Muscle of leg (tissue), 11 donors: Measurements from ENCODE around the gene USP15. TPM values are rescaled to one million over a fixed set of nuclear protein-coding genes. Genes with fewer than 3 reads are reported as not detected.
"Not testable (repeated sequence)": the region's sequence is repeated elsewhere in the genome, so short reads cannot be mapped to it uniquely, and the experiment has no call there.

ENCODE experiments used
- DNase-seq: peaks from one replicate; pipeline ENCODE4 v3.0.0; 2013
- H3K27ac ChIP-seq: one replicate; pipeline ENCODE4 v1.5.1; 2013; ENCODE audit warnings: mild to moderate bottlenecking, low read length, control low read depth
- H3K27me3 ChIP-seq: one replicate; pipeline ENCODE4 v1.6.1; 2013; ENCODE audit warnings: low read length; ENCODE audit not compliant: control insufficient read depth, insufficient read depth
- H3K36me3 ChIP-seq: one replicate; pipeline ENCODE4 v1.6.1; 2013; ENCODE audit warnings: low read length; ENCODE audit not compliant: control insufficient read depth, insufficient read depth
- H3K4me1 ChIP-seq: one replicate; pipeline ENCODE4 v1.6.1; 2013; ENCODE audit warnings: low read length; ENCODE audit not compliant: control insufficient read depth, insufficient read depth
- H3K4me3 ChIP-seq: one replicate; pipeline ENCODE4 v1.5.1; 2013; ENCODE audit warnings: low read length, control low read depth
- H3K9me3 ChIP-seq: replicated peaks from 2 replicates; pipeline ENCODE4 v1.6.1; 2013; ENCODE audit warnings: low read depth, low read length; ENCODE audit not compliant: control insufficient read depth
- WGBS: methylation state at CpG from one replicate; pipeline ENCODE4 v1.1.5; 2013; ENCODE audit warnings: missing lambda C conversion rate; ENCODE audit not compliant: insufficient coverage; 5-methylcytosine and 5-hydroxymethylcytosine counted together
- polyA plus RNA-seq, 8 donors: library from polyadenylated mRNA; unstranded; fragments of 120-200 nt; gene quantifications; one replicate each; pipeline versions ENCODE4 v1.2.1 to v1.2.3, GENCODE V29; 2013; ENCODE audit warnings: inconsistent platforms in 1 of 8, low replicate concordance in 1 of 8; ENCODE audit not compliant: insufficient read length in 8 of 8, insufficient read depth in 1 of 8
- total RNA-seq: library from RNA; stranded (reverse); fragments of 120-200 nt; gene quantifications from one replicate; pipeline ENCODE4 v1.2.4, GENCODE V29; 2013

Gene USP15
- total and polyA plus RNA-seq, 9 donors = 27.2 to 50.5 (median 35.1) TPM

- H3K27ac ChIP-seq, H3K4me1 ChIP-seq, H3K27me3 ChIP-seq, H3K4me3 ChIP-seq, DNase-seq, H3K36me3 ChIP-seq, H3K9me3 ChIP-seq: not testable (repeated sequence)
These were observed 77.4 kb downstream of the USP15 start for GRCh38 chr12:62337643-62338042.

- peaks cover 26% of the 10 kb centered on the region for H3K36me3 ChIP-seq
- not testable (repeated sequence) for H3K4me3 ChIP-seq, H3K9me3 ChIP-seq, H3K27ac ChIP-seq, H3K27me3 ChIP-seq, DNase-seq, H3K4me1 ChIP-seq
- 94% methylated on average over 9 of the region's 10 CpGs for WGBS
These were observed 82.6 kb downstream of the USP15 start for GRCh38 chr12:62342614-62343303.

GRCh38 chr12:62343304-62344120, 83.3 kb downstream of the USP15 start:
- peaks cover 26% of the 10 kb centered on the region for H3K36me3 ChIP-seq
- not testable (repeated sequence) for DNase-seq, H3K27me3 ChIP-seq, H3K4me1 ChIP-seq, H3K4me3 ChIP-seq, H3K27ac ChIP-seq, H3K9me3 ChIP-seq
- WGBS = 75% methylated on average over 4 of the region's 9 CpGs

GRCh38 chr12:62344731-62345556, 84.7 kb downstream of the USP15 start:
- H3K4me1 ChIP-seq, H3K27ac ChIP-seq, H3K4me3 ChIP-seq, H3K27me3 ChIP-seq, H3K9me3 ChIP-seq: not testable (repeated sequence)
- DNase-seq = peak; percentile 11
- 95% methylated on average over 4 of the region's 4 CpGs for WGBS
- peaks cover 26% of the 10 kb centered on the region for H3K36me3 ChIP-seq

- no peak for DNase-seq
- Histone ChIP-seq H3K27ac (no peak overlapping the region), H3K4me3 (no peak overlapping the region), H3K9me3 (no peaks in the 10 kb centered on the region), H3K27me3 (no peaks in the 10 kb centered on the region), H3K4me1 (no peaks in the 10 kb centered on the region), H3K36me3 (peaks cover 26% of the 10 kb centered on the region)
- WGBS = 80% methylated on average over 1 of the region's 6 CpGs
These were observed 85.5 kb downstream of the USP15 start for GRCh38 chr12:62345667-62346066.

- Histone ChIP-seq H3K4me1 (no peaks in the 10 kb centered on the region), H3K27ac (no peak overlapping the region), H3K27me3 (no peaks in the 10 kb centered on the region), H3K4me3 (no peak overlapping the region), H3K9me3 (no peaks in the 10 kb centered on the region), H3K36me3 (peaks cover 26% of the 10 kb centered on the region)
- no peak for DNase-seq
- no CpG with 5 or more reads among the region's 1 CpG for WGBS
These were observed 86.6 kb downstream of the USP15 start for GRCh38 chr12:62346817-62347216.

GRCh38 chr12:62347922-62348650, 87.9 kb downstream of the USP15 start:
- peaks cover 21% of the 10 kb centered on the region for H3K36me3 ChIP-seq
- no peak overlapping the region for H3K27ac ChIP-seq
- no peaks in the 10 kb centered on the region for H3K27me3 ChIP-seq
- H3K4me1 ChIP-seq = no peaks in the 10 kb centered on the region
- no peak overlapping the region for H3K4me3 ChIP-seq
- no peak for DNase-seq
- WGBS = no CpG with 5 or more reads among the region's 5 CpGs
- H3K9me3 ChIP-seq = no peaks in the 10 kb centered on the region

- no peak for DNase-seq
- no CpG with 5 or more reads among the region's 2 CpGs for WGBS
These were observed 90.3 kb downstream of the USP15 start for GRCh38 chr12:62350554-62350953.

GRCh38 chr12:62351326-62351725, 91.1 kb downstream of the USP15 start:
- no peak overlapping the region for H3K27ac ChIP-seq
- H3K27me3 ChIP-seq = no peaks in the 10 kb centered on the region
- no peak overlapping the region for H3K4me3 ChIP-seq
- no peaks in the 10 kb centered on the region for H3K4me1 ChIP-seq
- WGBS = no CpG with 5 or more reads among the region's 1 CpG
- no peak for DNase-seq
- no peaks in the 10 kb centered on the region for H3K9me3 ChIP-seq
- no peaks in the 10 kb centered on the region for H3K36me3 ChIP-seq

More at GRCh38 chr12:62350554-62350953, 90.3 kb downstream of the USP15 start:
- Histone ChIP-seq H3K27ac (no peak overlapping the region), H3K4me1 (no peaks in the 10 kb centered on the region), H3K36me3 (no peaks in the 10 kb centered on the region), H3K27me3 (no peaks in the 10 kb centered on the region), H3K9me3 (no peaks in the 10 kb centered on the region), H3K4me3 (no peak overlapping the region)
